Activated CD8-positive, alpha-beta memory T cell treated with anti-CD3 and anti-CD28 coated beads for 4 hours (primary cell): Measurements from ENCODE around the gene ITGA2.

ENCODE experiments used
- DNase-seq, 2 donors: peaks; one replicate each; pipeline ENCODE4 v3.0.0-alpha.2; 2020; ENCODE audit warnings: low read depth in 2 of 2

ITGA2 gene

GRCh38 chr5:52988335-52989024 is 672 bp upstream of the ITGA2 start:
- no peak for DNase-seq

- DNase-seq = no peak
Observed at GRCh38 chr5:52989781-52990527, 802 bp downstream of the ITGA2 start.

GRCh38 chr5:52990528-52990925 is 1.4 kb downstream of the ITGA2 start:
- DNase-seq = no peak

- DNase-seq = no peak
Observed at GRCh38 chr5:52993367-52993766, 4.2 kb downstream of the ITGA2 start.

- no peak for DNase-seq
Observed at GRCh38 chr5:52994266-52994665, 5.1 kb downstream of the ITGA2 start.

- DNase-seq = no peak
Observed at GRCh38 chr5:52995095-52995494, 5.9 kb downstream of the ITGA2 start.

- no peak for DNase-seq
Observed at GRCh38 chr5:52995914-52996313, 6.8 kb downstream of the ITGA2 start.

GRCh38 chr5:52996979-52997378 is 7.8 kb downstream of the ITGA2 start:
- DNase-seq = no peak

- no peak for DNase-seq
Observed at GRCh38 chr5:52997424-52997823, 8.3 kb downstream of the ITGA2 start.

GRCh38 chr5:52998552-52999313 is 9.6 kb downstream of the ITGA2 start:
- no peak for DNase-seq

GRCh38 chr5:52999344-52999949 is 10.3 kb downstream of the ITGA2 start:
- DNase-seq = no peak

GRCh38 chr5:53001541-53001940 is 12.4 kb downstream of the ITGA2 start:
- no peak for DNase-seq

- no peak for DNase-seq
Observed at GRCh38 chr5:53002491-53002890, 13.3 kb downstream of the ITGA2 start.

GRCh38 chr5:53003144-53003543 is 14.0 kb downstream of the ITGA2 start:
- DNase-seq = no peak

- no peak for DNase-seq
Observed at GRCh38 chr5:53006911-53007890, 18.0 kb downstream of the ITGA2 start.

- DNase-seq = no peak
Observed at GRCh38 chr5:53008751-53009150, 19.6 kb downstream of the ITGA2 start.

- no peak for DNase-seq
Observed at GRCh38 chr5:53009816-53010215, 20.7 kb downstream of the ITGA2 start.

GRCh38 chr5:53010814-53011213 is 21.7 kb downstream of the ITGA2 start:
- DNase-seq = no peak

- DNase-seq = no peak
Observed at GRCh38 chr5:53011233-53011632, 22.1 kb downstream of the ITGA2 start.

GRCh38 chr5:53013857-53014256 is 24.7 kb downstream of the ITGA2 start:
- DNase-seq = no peak

GRCh38 chr5:53017383-53017782 is 28.2 kb downstream of the ITGA2 start:
- no peak for DNase-seq
